HEK293 (cell line): ENCODE results near the gene NAT16.

ENCODE experiments used
- CTCF ChIA-PET: fragments of 350-600 bp; formaldehyde crosslinking; extraction: SDS; loops from one replicate; lab custom pipeline; 2021; ENCODE audit warnings: antibody characterized with exemption; lab: Yijun Ruan, JAX
- POLR2A ChIA-PET: fragments of 300-600 bp; formaldehyde crosslinking; extraction: SDS; loops from one replicate; lab custom pipeline; 2020; ENCODE audit warnings: antibody characterized with exemption, inconsistent platforms; lab: Yijun Ruan, JAX
- H3K27ac ChIP-seq: fragments of 200-500 bp; sonication (Bioruptor generic); 2 replicates; pipeline ENCODE4 v1.5.1; 2014; ENCODE audit warnings: low read depth, low read length, control low read depth, inconsistent platforms; ENCODE audit errors: extremely low read depth
- H3K36me3 ChIP-seq, 2 experiments: fragments of 200-500 bp in 1 of 2; sonication (Bioruptor generic) in 1 of 2; 1 replicate in 1 of 2; 2 replicates in 1 of 2; pipeline ENCODE4 v1.5.1; 2014 to 2017; ENCODE audit warnings: inconsistent platforms in 2 of 2, low read length in 2 of 2; ENCODE audit not compliant: control insufficient read depth in 2 of 2, insufficient read depth in 1 of 2
- H3K4me1 ChIP-seq: fragments of 200-500 bp; sonication (Bioruptor generic); 2 replicates; pipeline ENCODE4 v1.5.1; 2014; ENCODE audit warnings: mild to moderate bottlenecking, low read length, inconsistent platforms; ENCODE audit not compliant: control insufficient read depth, insufficient read depth
- H3K4me3 ChIP-seq: 2 replicates; pipeline ENCODE4 v1.5.1; 2011; ENCODE audit warnings: low read depth, mild to moderate bottlenecking, control low read depth, low read length, moderate library complexity
- H3K9me3 ChIP-seq: fragments of 200-500 bp; sonication (Bioruptor generic); 2 replicates; pipeline ENCODE4 v1.5.1; 2014; ENCODE audit warnings: low read depth, low read length, inconsistent platforms; ENCODE audit not compliant: control insufficient read depth, insufficient read depth
- OSR2 ChIP-seq: fragments of 450-650 bp; formaldehyde crosslinking; IDR thresholded peaks from 2 replicates; pipeline ENCODE4 v1.5.1; 2016; ENCODE audit warnings: missing biosample characterization, missing genetic modification characterization
- PRDM4 ChIP-seq: fragments of 450-650 bp; formaldehyde crosslinking; IDR thresholded peaks from 2 replicates; pipeline ENCODE4 v1.5.1; 2017; ENCODE audit warnings: missing biosample characterization, missing genetic modification characterization
- REPIN1 ChIP-seq: fragments of 450-650 bp; formaldehyde crosslinking; IDR thresholded peaks from 2 replicates; pipeline ENCODE4 v1.5.1; 2017; ENCODE audit warnings: missing biosample characterization, missing genetic modification characterization, low read depth
- REST ChIP-seq: fragments of 450-650 bp; formaldehyde crosslinking; IDR thresholded peaks from 2 replicates; pipeline ENCODE4 v1.5.1; 2016; ENCODE audit warnings: missing biosample characterization, missing genetic modification characterization
- SP3 ChIP-seq: fragments of 450-650 bp; formaldehyde crosslinking; IDR thresholded peaks from 2 replicates; pipeline ENCODE4 v1.5.1; 2016; ENCODE audit warnings: missing biosample characterization, missing genetic modification characterization
- TRIM28 ChIP-seq: IDR thresholded peaks from 2 replicates; pipeline ENCODE4 v1.6.1; 2011; ENCODE audit warnings: low read length, control low read depth, borderline replicate concordance
- ZBTB17 ChIP-seq: fragments of 450-650 bp; formaldehyde crosslinking; IDR thresholded peaks from 2 replicates; pipeline ENCODE4 v1.5.1; 2016; ENCODE audit warnings: missing biosample characterization, missing genetic modification characterization
- ZBTB20 ChIP-seq: fragments of 450-650 bp; formaldehyde crosslinking; IDR thresholded peaks from 2 replicates; pipeline ENCODE4 v1.5.1; 2016; ENCODE audit warnings: missing biosample characterization, missing genetic modification characterization
- ZEB2 ChIP-seq: fragments of 450-650 bp; formaldehyde crosslinking; IDR thresholded peaks from 2 replicates; pipeline ENCODE4 v1.5.1; 2016; ENCODE audit warnings: missing biosample characterization, missing genetic modification characterization
- ZFP69B ChIP-seq: fragments of 450-650 bp; formaldehyde crosslinking; IDR thresholded peaks from 2 replicates; pipeline ENCODE4 v1.5.1; 2016; ENCODE audit warnings: missing biosample characterization, missing genetic modification characterization
- ZNF10 ChIP-seq: fragments of 450-650 bp; formaldehyde crosslinking; IDR thresholded peaks from 2 replicates; pipeline ENCODE4 v1.5.1; 2017; ENCODE audit warnings: missing biosample characterization, missing genetic modification characterization
- ZNF37A ChIP-seq: fragments of 450-650 bp; IDR thresholded peaks from 2 replicates; pipeline ENCODE4 v1.5.1; 2018; ENCODE audit warnings: missing biosample characterization, missing genetic modification characterization
- ZNF518A ChIP-seq: fragments of 450-650 bp; formaldehyde crosslinking; conservative IDR thresholded peaks from 2 replicates; pipeline ENCODE4 v1.5.1; 2016; ENCODE audit warnings: low read depth, missing biosample characterization, missing genetic modification characterization
- ZNF692 ChIP-seq: fragments of 450-650 bp; formaldehyde crosslinking; IDR thresholded peaks from 2 replicates; pipeline ENCODE4 v1.5.1; 2016; ENCODE audit warnings: missing biosample characterization, missing genetic modification characterization
- ZNF76 ChIP-seq: fragments of 450-650 bp; formaldehyde crosslinking; IDR thresholded peaks from 2 replicates; pipeline ENCODE4; 2016; ENCODE audit warnings: low read depth, missing biosample characterization, missing genetic modification characterization, borderline replicate concordance
- TF ChIP-seq, protein P1 (sequence below): fragments of 450-650 bp; formaldehyde crosslinking; IDR thresholded peaks from 2 replicates; pipeline ENCODE4 v1.5.1; 2016; ENCODE audit warnings: missing biosample characterization, missing genetic modification characterization
- TF ChIP-seq, protein P2 (sequence below): fragments of 450-650 bp; formaldehyde crosslinking; conservative IDR thresholded peaks from 2 replicates; pipeline ENCODE4 v1.5.1; 2016; ENCODE audit warnings: low read depth, missing biosample characterization, missing genetic modification characterization

The NAT16 gene

GRCh38 chr7:101217388-101218235 is 37.5 kb upstream of the NAT16 start, which contains the start of the genes PLOD3 and ZNHIT1:
Gene PLOD3 (minus strand): TSS chr7:101217581. CDS start chr7:101217274, 307 bp downstream.
Gene ZNHIT1 (plus strand): TSS chr7:101218165. CDS start chr7:101218196, 31 bp downstream.
- Histone ChIP-seq H3K9me3 (no peaks in the 10 kb centered on the region), H3K36me3 (peaks cover 3 to 12% of the 10 kb centered on the region in 2 experiments; a peak in 2 of 3 replicates), H3K4me1 (0 out of 2 replicates have a peak, but pooled peaks cover 3% of the 10 kb centered on the region), H3K4me3 (peak within 1 kb of the TSS; percentile 59), H3K27ac (peak within 1 kb of the TSS; percentile 65)
- ChIA-PET POLR2A (interaction anchor here (0.5 to 2.7 kb wide), 23 partner anchors 9 to 631 kb away, joined by 3 to 23 read pairs (median 4); partner anchors contain the start of genes CLDN15, FBXO24, FIS1 and IFT22), CTCF (interaction anchor here (0.6 to 1.9 kb wide), 11 partner anchors 9 to 146 kb away, joined by 3 to 21 read pairs (median 4); partner anchors contain the start of gene FIS1)
- 0 out of 2 replicates have a peak, but pooled peaks have one; percentile 8 for TF ChIP-seq OSR2 (tag by site-specific recombination)
- TF ChIP-seq, protein P1, sequence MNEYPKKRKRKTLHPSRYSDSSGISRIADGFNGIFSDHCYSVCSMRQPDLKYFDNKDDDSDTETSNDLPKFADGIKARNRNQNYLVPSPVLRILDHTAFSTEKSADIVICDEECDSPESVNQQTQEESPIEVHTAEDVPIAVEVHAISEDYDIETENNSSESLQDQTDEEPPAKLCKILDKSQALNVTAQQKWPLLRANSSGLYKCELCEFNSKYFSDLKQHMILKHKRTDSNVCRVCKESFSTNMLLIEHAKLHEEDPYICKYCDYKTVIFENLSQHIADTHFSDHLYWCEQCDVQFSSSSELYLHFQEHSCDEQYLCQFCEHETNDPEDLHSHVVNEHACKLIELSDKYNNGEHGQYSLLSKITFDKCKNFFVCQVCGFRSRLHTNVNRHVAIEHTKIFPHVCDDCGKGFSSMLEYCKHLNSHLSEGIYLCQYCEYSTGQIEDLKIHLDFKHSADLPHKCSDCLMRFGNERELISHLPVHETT (tag by site-specific recombination), result 0 out of 2 replicates have a peak, but pooled peaks have one; percentile 35
- peak; percentile 28; the same call in 1 of the 2 replicates for TF ChIP-seq ZNF692 (tag by site-specific recombination)
- TF ChIP-seq REPIN1 (tag by site-specific recombination), result no peak
- TF ChIP-seq, protein P2, sequence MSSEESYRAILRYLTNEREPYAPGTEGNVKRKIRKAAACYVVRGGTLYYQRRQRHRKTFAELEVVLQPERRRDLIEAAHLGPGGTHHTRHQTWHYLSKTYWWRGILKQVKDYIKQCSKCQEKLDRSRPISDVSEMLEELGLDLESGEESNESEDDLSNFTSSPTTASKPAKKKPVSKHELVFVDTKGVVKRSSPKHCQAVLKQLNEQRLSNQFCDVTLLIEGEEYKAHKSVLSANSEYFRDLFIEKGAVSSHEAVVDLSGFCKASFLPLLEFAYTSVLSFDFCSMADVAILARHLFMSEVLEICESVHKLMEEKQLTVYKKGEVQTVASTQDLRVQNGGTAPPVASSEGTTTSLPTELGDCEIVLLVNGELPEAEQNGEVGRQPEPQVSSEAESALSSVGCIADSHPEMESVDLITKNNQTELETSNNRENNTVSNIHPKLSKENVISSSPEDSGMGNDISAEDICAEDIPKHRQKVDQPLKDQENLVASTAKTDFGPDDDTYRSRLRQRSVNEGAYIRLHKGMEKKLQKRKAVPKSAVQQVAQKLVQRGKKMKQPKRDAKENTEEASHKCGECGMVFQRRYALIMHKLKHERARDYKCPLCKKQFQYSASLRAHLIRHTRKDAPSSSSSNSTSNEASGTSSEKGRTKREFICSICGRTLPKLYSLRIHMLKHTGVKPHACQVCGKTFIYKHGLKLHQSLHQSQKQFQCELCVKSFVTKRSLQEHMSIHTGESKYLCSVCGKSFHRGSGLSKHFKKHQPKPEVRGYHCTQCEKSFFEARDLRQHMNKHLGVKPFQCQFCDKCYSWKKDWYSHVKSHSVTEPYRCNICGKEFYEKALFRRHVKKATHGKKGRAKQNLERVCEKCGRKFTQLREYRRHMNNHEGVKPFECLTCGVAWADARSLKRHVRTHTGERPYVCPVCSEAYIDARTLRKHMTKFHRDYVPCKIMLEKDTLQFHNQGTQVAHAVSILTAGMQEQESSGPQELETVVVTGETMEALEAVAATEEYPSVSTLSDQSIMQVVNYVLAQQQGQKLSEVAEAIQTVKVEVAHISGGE (tag by site-specific recombination), result peak; percentile 88
- TF ChIP-seq ZNF518A (tag by site-specific recombination), result 0 out of 2 replicates have a peak, but pooled peaks have one; percentile 26
- TF ChIP-seq ZFP69B (tag by site-specific recombination), result 0 out of 2 replicates have a peak, but pooled peaks have one; percentile 13
- no peak for TF ChIP-seq ZNF37A
- TF ChIP-seq REST (tag by site-specific recombination), result peak; percentile 55; the same call in 1 of the 2 replicates
- TF ChIP-seq PRDM4 (tag by site-specific recombination), result peak; percentile 74
- no peak; the same call in none of the 2 replicates for TF ChIP-seq ZBTB17 (tag by site-specific recombination)
- TF ChIP-seq ZNF10 (tag by site-specific recombination), result 0 out of 2 replicates have a peak, but pooled peaks have one; percentile 10
- peak; percentile 80; the same call in 1 of the 2 replicates for TF ChIP-seq ZNF76 (tag by site-specific recombination)
- TF ChIP-seq TRIM28, result no peak
- peak; percentile 89 for TF ChIP-seq SP3 (tag by site-specific recombination)
- TF ChIP-seq ZEB2 (tag by site-specific recombination), result peak; percentile 46; the same call in 1 of the 2 replicates
- TF ChIP-seq ZBTB20 (tag by site-specific recombination), result no peak; the same call in 1 of the 2 replicates
